Adrenal gland (tissue), 5 donors: ENCODE results near the gene VAMP2.

Experiments
- POLR2A ChIP-seq, 2 donors: fragments of 450-650 bp; IDR thresholded peaks; one replicate each; pipeline ENCODE4 v1.6.1; 2017; ENCODE audit warnings: antibody characterized with exemption in 2 of 2, mild to moderate bottlenecking in 2 of 2, moderate library complexity in 1 of 2
- TF ChIP-seq, protein P1 (sequence below), 6 experiments: fragments of 450-650 bp in 4 of 6; fragments of 200-600 bp in 2 of 6; sonication (generic) in 1 of 6; IDR thresholded peaks; 1 replicate in 5 of 6; 2 replicates in 1 of 6; pipeline versions ENCODE4 v1.5.1 to v1.8.0; 2016 to 2021; ENCODE audit warnings: antibody characterized with exemption in 6 of 6, mild to moderate bottlenecking in 2 of 6, moderate library complexity in 1 of 6
- donor health status: DM: no; HTN: no; CAD: no.

DNA sequence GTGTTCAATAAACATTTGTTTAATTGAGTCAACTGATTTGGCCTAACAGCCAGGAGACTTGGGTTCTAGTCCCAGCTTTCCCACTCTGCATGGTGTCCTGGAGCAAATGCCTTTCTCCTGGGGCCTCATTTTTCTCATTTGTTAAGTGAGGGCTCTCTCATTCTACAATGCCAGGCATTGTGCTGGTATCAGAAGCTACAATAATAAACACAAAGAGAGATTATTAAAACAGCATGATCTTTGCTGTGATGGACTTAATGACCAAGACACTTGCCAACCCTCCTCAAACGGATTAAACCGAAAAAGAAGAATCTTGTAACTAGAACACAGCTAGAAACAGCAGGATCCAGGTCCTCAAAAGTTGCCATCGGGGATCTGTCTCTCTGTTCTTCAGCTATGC, 4.8 kb upstream of the VAMP2 start:
- TF ChIP-seq, protein P1, sequence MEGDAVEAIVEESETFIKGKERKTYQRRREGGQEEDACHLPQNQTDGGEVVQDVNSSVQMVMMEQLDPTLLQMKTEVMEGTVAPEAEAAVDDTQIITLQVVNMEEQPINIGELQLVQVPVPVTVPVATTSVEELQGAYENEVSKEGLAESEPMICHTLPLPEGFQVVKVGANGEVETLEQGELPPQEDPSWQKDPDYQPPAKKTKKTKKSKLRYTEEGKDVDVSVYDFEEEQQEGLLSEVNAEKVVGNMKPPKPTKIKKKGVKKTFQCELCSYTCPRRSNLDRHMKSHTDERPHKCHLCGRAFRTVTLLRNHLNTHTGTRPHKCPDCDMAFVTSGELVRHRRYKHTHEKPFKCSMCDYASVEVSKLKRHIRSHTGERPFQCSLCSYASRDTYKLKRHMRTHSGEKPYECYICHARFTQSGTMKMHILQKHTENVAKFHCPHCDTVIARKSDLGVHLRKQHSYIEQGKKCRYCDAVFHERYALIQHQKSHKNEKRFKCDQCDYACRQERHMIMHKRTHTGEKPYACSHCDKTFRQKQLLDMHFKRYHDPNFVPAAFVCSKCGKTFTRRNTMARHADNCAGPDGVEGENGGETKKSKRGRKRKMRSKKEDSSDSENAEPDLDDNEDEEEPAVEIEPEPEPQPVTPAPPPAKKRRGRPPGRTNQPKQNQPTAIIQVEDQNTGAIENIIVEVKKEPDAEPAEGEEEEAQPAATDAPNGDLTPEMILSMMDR (IDR thresholded peaks at IDR 0.05) = no peak
- no peak for TF ChIP-seq POLR2A (IDR thresholded peaks at IDR 0.05)
